SU-DHL-6 (cell line): ENCODE data around the gene EPHA7.

Source experiments
- EZH2phosphoT487 ChIP-seq: fragments of 200-600 bp; sonication (generic), shearing (Covaris generic); conservative IDR thresholded peaks from 2 replicates; pipeline ENCODE4 v1.6.1; 2018; ENCODE audit warnings: mild to moderate bottlenecking, antibody characterized with exemption, low read length, moderate library complexity, mixed read lengths
- TF ChIP-seq, protein P1 (sequence below): fragments of 200-600 bp; sonication (generic); IDR thresholded peaks from one replicate; pipeline ENCODE4 v1.5.1; 2017; ENCODE audit warnings: antibody characterized with exemption, mild to moderate bottlenecking, low read length, moderate library complexity; ENCODE audit not compliant: insufficient read depth, poor library complexity, severe bottlenecking

- no peak for TF ChIP-seq EZH2phosphoT487
- TF ChIP-seq, protein P1, sequence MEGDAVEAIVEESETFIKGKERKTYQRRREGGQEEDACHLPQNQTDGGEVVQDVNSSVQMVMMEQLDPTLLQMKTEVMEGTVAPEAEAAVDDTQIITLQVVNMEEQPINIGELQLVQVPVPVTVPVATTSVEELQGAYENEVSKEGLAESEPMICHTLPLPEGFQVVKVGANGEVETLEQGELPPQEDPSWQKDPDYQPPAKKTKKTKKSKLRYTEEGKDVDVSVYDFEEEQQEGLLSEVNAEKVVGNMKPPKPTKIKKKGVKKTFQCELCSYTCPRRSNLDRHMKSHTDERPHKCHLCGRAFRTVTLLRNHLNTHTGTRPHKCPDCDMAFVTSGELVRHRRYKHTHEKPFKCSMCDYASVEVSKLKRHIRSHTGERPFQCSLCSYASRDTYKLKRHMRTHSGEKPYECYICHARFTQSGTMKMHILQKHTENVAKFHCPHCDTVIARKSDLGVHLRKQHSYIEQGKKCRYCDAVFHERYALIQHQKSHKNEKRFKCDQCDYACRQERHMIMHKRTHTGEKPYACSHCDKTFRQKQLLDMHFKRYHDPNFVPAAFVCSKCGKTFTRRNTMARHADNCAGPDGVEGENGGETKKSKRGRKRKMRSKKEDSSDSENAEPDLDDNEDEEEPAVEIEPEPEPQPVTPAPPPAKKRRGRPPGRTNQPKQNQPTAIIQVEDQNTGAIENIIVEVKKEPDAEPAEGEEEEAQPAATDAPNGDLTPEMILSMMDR: no peak
These were observed 100.1 kb downstream of the EPHA7 start for GRCh38 chr6:93319304-93319703.
